22Rv1 (cell line): ENCODE results near the gene ADORA1.

Experiments
- ZFX ChIP-seq: fragments of 450-650 bp; IDR thresholded peaks from 2 replicates; pipeline ENCODE4 v1.6.1; 2017; ENCODE audit warnings: antibody characterized with exemption, borderline replicate concordance
- TF ChIP-seq, protein P1 (sequence below): fragments of 450-650 bp; IDR thresholded peaks from 2 replicates; pipeline ENCODE4 v1.5.1; 2017; ENCODE audit warnings: mild to moderate bottlenecking

DNA sequence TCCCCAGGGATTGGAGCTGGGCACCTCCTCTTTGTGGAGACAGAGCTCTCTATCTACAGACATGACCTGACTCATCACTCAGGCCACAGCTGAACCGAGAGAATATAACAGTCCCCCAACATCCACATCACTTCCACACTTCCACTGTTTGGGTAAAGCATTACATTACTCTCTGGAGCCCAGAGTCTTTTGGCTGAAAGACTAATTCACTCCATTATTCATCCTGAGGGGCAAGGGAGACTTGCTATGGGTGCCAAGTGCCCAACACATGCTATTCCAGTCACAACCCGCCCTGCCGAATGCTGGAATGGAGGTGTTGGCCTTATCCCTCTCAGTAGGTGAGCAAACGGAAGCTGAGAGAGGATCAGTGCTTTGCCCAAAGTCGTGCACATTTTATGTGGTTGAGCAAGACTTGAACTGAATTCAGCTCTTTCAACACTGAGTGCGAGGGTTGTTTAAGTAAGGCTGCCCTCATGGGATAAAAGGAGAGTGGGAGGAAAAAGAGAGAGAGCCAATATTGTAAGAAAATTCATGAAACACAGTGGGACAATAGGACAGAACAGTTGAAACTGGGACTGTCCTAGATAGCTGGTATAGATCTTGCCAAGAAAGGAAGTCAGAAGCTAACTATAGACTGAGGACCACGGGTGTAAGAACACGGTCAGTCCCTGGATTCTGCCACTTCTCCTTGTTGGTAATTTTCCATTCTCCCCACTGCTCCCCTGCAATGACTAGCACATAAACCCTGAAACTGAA lies 72.5 kb downstream of the ADORA1 start:
- TF ChIP-seq, protein P1, sequence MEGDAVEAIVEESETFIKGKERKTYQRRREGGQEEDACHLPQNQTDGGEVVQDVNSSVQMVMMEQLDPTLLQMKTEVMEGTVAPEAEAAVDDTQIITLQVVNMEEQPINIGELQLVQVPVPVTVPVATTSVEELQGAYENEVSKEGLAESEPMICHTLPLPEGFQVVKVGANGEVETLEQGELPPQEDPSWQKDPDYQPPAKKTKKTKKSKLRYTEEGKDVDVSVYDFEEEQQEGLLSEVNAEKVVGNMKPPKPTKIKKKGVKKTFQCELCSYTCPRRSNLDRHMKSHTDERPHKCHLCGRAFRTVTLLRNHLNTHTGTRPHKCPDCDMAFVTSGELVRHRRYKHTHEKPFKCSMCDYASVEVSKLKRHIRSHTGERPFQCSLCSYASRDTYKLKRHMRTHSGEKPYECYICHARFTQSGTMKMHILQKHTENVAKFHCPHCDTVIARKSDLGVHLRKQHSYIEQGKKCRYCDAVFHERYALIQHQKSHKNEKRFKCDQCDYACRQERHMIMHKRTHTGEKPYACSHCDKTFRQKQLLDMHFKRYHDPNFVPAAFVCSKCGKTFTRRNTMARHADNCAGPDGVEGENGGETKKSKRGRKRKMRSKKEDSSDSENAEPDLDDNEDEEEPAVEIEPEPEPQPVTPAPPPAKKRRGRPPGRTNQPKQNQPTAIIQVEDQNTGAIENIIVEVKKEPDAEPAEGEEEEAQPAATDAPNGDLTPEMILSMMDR: no peak
- no peak for TF ChIP-seq ZFX
